ENCODE data around the gene PEX26. TPM values are rescaled to one million over a fixed set of nuclear protein-coding genes. Genes with fewer than 3 reads are reported as not detected.

Gene PEX26
- total and polyA plus RNA-seq, 9 of the 15 experiments (the other 6 are each of a cell fraction or from before 2014, with no cell fraction given), result 0.35 to 39.6 (median 17.4) TPM

- DNase-seq (ENCODE audit: extremely low read depth in 1 of 4, low spot score in 3 of 4) (no peak), FAIRE-seq (no peak), ATAC-seq (no peak)
- H3K36me3 ChIP-seq (ENCODE audit: control insufficient read depth, insufficient read depth, low read length), result no peaks in the 10 kb centered on the region
- in situ Hi-C loops (cut with MboI) (no loop called here), intact Hi-C loops (cut with micrococcal nuclease) (no loop called here)
- H3K4me2 ChIP-seq (ENCODE audit: insufficient read depth, low read length), result no peak overlapping the region
- 4% methylated on average over 9 of the region's 9 CpGs for WGBS (ENCODE audit: insufficient coverage, low coverage, missing lambda C conversion rate)
- ChIA-PET POLR2A (interaction anchor here (0.8 to 1.3 kb wide), 3 partner anchors 12 to 38 kb away, joined by 3 read pairs; no protein-coding TSS in a partner anchor), CTCF (ENCODE audit: low intra/inter-chr PET ratio) (no interaction called here)
- H2AFZ ChIP-seq (ENCODE audit: low read depth, low read length), result no peak overlapping the region
- no peaks in the 10 kb centered on the region for H3K9me3 ChIP-seq (replicated peaks; ENCODE audit: control insufficient read depth, insufficient read depth, low read depth, low read length)
- no peak overlapping the region for H3K4me3 ChIP-seq
- 0 out of 2 replicates have a peak, but pooled peaks cover 3% of the 10 kb centered on the region for H4K20me1 ChIP-seq (replicated peaks; ENCODE audit: control insufficient read depth, insufficient read depth, low read length)
- H3K27ac ChIP-seq (ENCODE audit: extremely low read depth, low read depth, low read length), result no peak overlapping the region
- H3K4me1 ChIP-seq (replicated peaks in 1 of 2; ENCODE audit: control insufficient read depth in 2 of 2, insufficient read depth in 2 of 2, low read length in 2 of 2), result peaks cover 0 to 3% of the 10 kb centered on the region in 2 experiments; a peak in 1 of 5 replicates
- H3K9ac ChIP-seq (ENCODE audit: insufficient read depth in 1 of 2, low read depth in 2 of 2, low read length in 2 of 2), result no peak overlapping the region
- no TSS peak for BruUV-seq (replicated peaks)
- H3K79me2 ChIP-seq (ENCODE audit: control insufficient read depth, insufficient read depth, low read length), result no peaks in the 10 kb centered on the region
- peaks cover 15 to 51% of the 10 kb centered on the region in 2 experiments; a peak in 3 of 5 replicates for H3K27me3 ChIP-seq (ENCODE audit: control insufficient read depth in 2 of 2, insufficient read depth in 2 of 2, low read length in 2 of 2)
- no peaks in the 10 kb centered on the region for H3K9me1 ChIP-seq (ENCODE audit: control insufficient read depth, insufficient read depth, low read length)
- TF ChIP-seq CHD7 (IDR thresholded peaks at IDR 0.05; ENCODE audit: low read depth, low read length) (no peak), E4F1 (CRISPR knock-in tag; IDR thresholded peaks at IDR 0.05; ENCODE audit: borderline replicate concordance) (no peak), PRMT5 (CRISPR knock-in tag; IDR thresholded peaks at IDR 0.05) (no peak), TOE1 (IDR thresholded peaks at IDR 0.05; ENCODE audit: borderline replicate concordance) (no peak), TOE1 (CRISPR knock-in tag; IDR thresholded peaks at IDR 0.05; ENCODE audit: borderline replicate concordance, low read depth) (no peak), CREB3L1 (IDR thresholded peaks at IDR 0.05; ENCODE audit: borderline replicate concordance, low read depth) (no peak)
Measured at GRCh38 chr22:18118345-18118915, 40.6 kb downstream of the PEX26 start.
